ENCODE measurements around the gene CCDC181. TPM values are rescaled to one million over a fixed set of nuclear protein-coding genes. Genes with fewer than 3 reads are reported as not detected.

Gene CCDC181
- total and polyA plus RNA-seq, 2 experiments from 2014 or later, result 0.79 to 1.3 TPM

DNA sequence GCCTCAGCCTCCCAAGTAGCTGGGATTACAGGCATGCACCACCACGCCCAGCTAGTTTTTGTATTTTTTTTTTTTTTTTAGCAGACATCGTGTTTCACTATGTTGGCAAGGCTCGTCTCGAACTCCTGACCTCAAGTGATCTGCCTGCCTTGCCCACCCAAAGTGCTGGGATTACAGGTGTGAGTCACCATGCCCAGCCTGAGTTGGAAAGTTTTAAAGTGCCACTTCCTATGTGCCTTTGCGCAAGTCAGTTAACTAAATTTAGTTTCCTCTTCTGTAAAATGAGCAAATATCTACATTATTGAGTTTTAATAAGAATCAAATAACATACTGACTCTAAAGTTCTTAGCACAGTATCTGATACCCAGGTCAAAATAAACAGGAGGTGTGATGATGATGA, 46.1 kb upstream of the CCDC181 start:
- Histone ChIP-seq H3K27me3 (no peaks in the 10 kb centered on the region), H3K9me3 (ENCODE audit: low read depth) (no peaks in the 10 kb centered on the region), H3K4me2 (no peak overlapping the region), H3K4me1 (ENCODE audit: insufficient read depth) (no peaks in the 10 kb centered on the region), H4K20me1 (ENCODE audit: insufficient read depth, poor library complexity, severe bottlenecking) (peaks cover 17% of the 10 kb centered on the region), H3K9me2 (replicated peaks; ENCODE audit: insufficient read depth) (no peaks in the 10 kb centered on the region), H3K4me3 (no peak overlapping the region), H3K79me2 (peaks cover 51% of the 10 kb centered on the region), H2AFZ (no peak overlapping the region), H3K36me3 (replicated peaks; ENCODE audit: insufficient read depth, low read depth) (no peaks in the 10 kb centered on the region), H3K27ac (no peak overlapping the region)
- WGBS (ENCODE audit: low lambda C conversion rate, missing lambda C conversion rate), result 98% methylated on average over 5 of the region's 5 CpGs
- TF ChIP-seq EZH2phosphoT487 (IDR thresholded peaks at IDR 0.05; ENCODE audit: low read depth, severe bottlenecking, unreplicated experiment) (no peak), EZH2 (IDR thresholded peaks at IDR 0.05; ENCODE audit: borderline replicate concordance) (no peak)
- TF ChIP-seq, protein P1, sequence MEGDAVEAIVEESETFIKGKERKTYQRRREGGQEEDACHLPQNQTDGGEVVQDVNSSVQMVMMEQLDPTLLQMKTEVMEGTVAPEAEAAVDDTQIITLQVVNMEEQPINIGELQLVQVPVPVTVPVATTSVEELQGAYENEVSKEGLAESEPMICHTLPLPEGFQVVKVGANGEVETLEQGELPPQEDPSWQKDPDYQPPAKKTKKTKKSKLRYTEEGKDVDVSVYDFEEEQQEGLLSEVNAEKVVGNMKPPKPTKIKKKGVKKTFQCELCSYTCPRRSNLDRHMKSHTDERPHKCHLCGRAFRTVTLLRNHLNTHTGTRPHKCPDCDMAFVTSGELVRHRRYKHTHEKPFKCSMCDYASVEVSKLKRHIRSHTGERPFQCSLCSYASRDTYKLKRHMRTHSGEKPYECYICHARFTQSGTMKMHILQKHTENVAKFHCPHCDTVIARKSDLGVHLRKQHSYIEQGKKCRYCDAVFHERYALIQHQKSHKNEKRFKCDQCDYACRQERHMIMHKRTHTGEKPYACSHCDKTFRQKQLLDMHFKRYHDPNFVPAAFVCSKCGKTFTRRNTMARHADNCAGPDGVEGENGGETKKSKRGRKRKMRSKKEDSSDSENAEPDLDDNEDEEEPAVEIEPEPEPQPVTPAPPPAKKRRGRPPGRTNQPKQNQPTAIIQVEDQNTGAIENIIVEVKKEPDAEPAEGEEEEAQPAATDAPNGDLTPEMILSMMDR (IDR thresholded peaks at IDR 0.05; ENCODE audit: poor library complexity), result no peak
- no peak for DNase-seq (ENCODE audit: low spot score)

DNA sequence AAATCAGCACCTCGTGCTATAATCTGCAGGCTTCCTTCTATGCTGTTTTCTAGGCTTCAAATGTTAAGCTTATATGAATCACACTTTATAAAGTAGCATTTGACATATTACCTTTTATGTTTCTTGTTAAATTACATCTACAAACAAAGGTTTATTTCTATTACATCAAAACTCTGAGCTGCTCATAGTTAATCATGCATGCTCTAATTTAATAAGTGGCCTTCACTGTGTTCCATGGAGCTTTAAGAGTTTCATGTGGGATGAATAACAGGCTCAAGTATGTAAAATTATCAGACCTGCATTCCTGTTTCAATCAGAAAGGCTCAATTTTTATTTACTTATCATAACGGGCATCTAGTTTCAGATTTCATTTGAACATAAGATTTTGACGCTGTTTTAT, 45.5 kb upstream of the CCDC181 start:
- Histone ChIP-seq H3K4me3 (no peak overlapping the region), H3K9me2 (replicated peaks; ENCODE audit: insufficient read depth) (no peaks in the 10 kb centered on the region), H3K9me3 (ENCODE audit: low read depth) (no peaks in the 10 kb centered on the region), H3K36me3 (replicated peaks; ENCODE audit: insufficient read depth, low read depth) (no peaks in the 10 kb centered on the region), H3K79me2 (peaks cover 45% of the 10 kb centered on the region), H3K27me3 (no peaks in the 10 kb centered on the region), H3K4me2 (no peak overlapping the region), H2AFZ (no peak overlapping the region), H3K4me1 (ENCODE audit: insufficient read depth) (no peaks in the 10 kb centered on the region), H3K27ac (no peak overlapping the region), H4K20me1 (ENCODE audit: insufficient read depth, poor library complexity, severe bottlenecking) (peaks cover 12% of the 10 kb centered on the region)
- DNase-seq (ENCODE audit: low spot score), result no peak
- 89% methylated on average over 3 of the region's 3 CpGs for WGBS (ENCODE audit: low lambda C conversion rate, missing lambda C conversion rate)
- TF ChIP-seq EZH2 (IDR thresholded peaks at IDR 0.05; ENCODE audit: borderline replicate concordance) (no peak), EZH2phosphoT487 (IDR thresholded peaks at IDR 0.05; ENCODE audit: low read depth, severe bottlenecking, unreplicated experiment) (no peak)
- TF ChIP-seq, protein P1 (IDR thresholded peaks at IDR 0.05; ENCODE audit: poor library complexity), result no peak

DNA sequence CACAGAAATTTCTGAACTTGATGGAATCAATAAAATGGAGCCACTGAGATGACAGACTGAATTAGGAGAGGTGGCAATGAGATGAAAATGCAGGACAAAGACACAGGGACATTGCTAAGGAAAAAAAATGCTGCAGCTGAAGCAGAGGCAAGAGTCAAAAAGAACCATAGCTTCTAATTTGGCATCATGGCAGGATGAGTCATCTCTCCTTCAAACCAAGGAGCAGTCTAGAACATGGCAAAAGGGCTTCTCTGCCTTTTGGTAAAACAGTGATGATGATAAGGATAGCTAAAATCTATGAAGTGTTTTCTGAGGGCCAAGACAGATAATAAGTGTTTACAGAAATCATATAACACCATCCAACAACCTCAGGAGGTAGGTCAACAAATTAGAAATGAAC, 41.7 kb upstream of the CCDC181 start:
- Histone ChIP-seq H3K27ac (no peak overlapping the region), H4K20me1 (ENCODE audit: insufficient read depth, poor library complexity, severe bottlenecking) (no peaks in the 10 kb centered on the region), H3K4me3 (no peak overlapping the region), H3K27me3 (no peaks in the 10 kb centered on the region), H3K36me3 (replicated peaks; ENCODE audit: insufficient read depth, low read depth) (no peaks in the 10 kb centered on the region), H2AFZ (no peak overlapping the region), H3K79me2 (peaks cover 13% of the 10 kb centered on the region), H3K9me3 (ENCODE audit: low read depth) (no peaks in the 10 kb centered on the region), H3K9me2 (replicated peaks; ENCODE audit: insufficient read depth) (no peaks in the 10 kb centered on the region), H3K4me2 (no peak overlapping the region), H3K4me1 (ENCODE audit: insufficient read depth) (no peaks in the 10 kb centered on the region)
- TF ChIP-seq EZH2 (IDR thresholded peaks at IDR 0.05; ENCODE audit: borderline replicate concordance), result no peak
- TF ChIP-seq, protein P1 (IDR thresholded peaks at IDR 0.05; ENCODE audit: poor library complexity), result no peak
- no peak for DNase-seq (ENCODE audit: low spot score)
